GM19324 (cell line): ENCODE data around the gene AKAP12.
"Not testable (repeated sequence)": the region's sequence is repeated elsewhere in the genome, so short reads cannot be mapped to it uniquely, and the experiment has no call there.

Experiments used
- ATAC-seq: cut with Tn5 transposase; IDR thresholded peaks from one replicate; pipeline ENCODE4 v1.9.1; 2021; ENCODE audit warnings: mild to moderate bottlenecking, moderate library complexity; ENCODE audit not compliant: unreplicated experiment, low FRiP score

AKAP12 gene

DNA sequence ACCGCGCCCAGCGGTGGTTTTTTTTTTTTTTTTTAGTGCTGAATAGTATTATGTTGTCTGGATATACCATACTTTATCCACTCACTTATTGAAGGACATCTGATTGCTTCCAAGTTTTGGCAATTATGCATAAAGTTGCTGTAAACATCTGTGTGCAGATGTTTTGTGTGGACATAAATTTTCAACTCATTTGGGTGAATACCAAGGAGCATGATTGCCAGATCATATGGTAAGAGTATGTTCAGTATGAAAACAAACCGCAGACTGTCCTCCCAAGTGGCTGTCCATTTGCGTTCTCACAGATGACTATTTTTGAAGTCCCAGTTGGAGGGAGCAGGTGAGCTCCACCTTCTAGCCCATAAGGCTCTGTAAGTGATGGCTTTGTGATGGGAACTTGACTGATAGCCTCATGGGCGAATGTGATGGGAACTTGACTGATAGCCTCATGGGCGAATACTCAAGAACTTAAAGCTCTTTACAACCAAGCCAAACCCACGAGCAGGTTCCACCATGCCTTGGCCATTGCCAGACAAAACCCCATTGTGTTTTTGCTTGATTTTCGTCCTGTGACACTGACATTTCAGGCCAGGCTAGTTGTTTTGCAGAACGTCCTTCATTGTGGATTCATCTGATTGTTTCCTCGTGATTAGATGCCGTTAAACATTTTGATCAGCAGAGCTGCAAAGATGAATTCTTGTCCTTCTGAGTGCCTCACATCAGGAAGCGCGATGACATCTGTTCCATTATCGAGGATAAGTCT, 100.6 kb downstream of the AKAP12 start:
- ATAC-seq = no peak

DNA sequence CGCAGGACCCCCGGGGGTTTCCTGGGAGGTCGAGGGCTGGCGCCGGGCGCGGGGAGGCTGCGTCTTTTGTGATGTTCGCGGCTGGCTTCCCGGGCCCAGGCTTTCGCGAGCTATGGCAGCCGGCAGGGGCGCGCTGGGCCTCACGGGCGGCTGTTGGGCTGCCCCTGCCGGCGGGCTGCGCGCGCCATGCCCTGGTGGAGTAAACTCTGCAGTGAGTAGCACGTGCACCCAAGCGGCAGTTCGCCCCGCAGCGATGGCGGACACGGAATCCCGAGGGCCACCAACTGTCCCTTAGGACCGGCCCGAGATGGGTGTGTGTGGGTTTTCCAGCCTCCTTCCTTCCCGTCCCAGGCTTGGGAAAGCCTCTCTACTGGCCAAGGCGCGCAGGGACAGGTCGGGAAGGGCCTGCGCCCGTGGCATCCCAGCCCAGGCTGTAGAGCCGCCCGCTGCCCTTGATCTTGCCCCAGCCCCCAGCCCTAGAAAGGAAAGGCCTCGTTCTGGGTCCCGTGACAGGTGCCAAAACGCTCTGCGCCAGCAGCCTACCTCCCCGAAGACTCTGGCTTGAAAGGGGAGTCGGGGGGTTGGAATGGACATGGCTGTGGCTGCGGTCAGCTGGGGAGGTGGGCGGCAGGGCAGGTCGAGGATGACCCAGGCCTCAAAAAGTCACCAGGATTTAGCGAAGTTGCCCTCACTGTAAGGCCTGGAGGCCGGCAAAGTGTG, 101.9 kb downstream of the AKAP12 start:
- no peak for ATAC-seq

DNA sequence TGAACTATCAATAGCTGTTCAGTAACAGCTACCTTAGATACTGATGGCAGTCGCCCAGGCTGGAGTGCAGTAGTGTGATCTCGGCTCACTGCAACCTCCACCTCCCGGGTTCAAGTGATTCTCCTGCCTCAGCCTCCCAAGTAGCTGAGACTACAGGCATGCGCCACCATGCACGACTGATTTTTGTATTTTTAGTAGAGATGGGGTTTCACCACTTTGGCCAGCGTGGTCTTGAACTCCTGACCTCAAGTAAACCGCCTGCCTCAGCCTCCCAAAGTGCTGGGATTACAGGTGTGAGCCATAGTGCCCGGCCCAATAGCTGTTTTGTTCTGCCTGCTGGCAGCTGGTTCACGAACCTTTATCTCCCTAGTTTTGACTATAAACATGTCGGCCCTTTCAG, 103.0 kb downstream of the AKAP12 start:
- not testable (repeated sequence) for ATAC-seq

DNA sequence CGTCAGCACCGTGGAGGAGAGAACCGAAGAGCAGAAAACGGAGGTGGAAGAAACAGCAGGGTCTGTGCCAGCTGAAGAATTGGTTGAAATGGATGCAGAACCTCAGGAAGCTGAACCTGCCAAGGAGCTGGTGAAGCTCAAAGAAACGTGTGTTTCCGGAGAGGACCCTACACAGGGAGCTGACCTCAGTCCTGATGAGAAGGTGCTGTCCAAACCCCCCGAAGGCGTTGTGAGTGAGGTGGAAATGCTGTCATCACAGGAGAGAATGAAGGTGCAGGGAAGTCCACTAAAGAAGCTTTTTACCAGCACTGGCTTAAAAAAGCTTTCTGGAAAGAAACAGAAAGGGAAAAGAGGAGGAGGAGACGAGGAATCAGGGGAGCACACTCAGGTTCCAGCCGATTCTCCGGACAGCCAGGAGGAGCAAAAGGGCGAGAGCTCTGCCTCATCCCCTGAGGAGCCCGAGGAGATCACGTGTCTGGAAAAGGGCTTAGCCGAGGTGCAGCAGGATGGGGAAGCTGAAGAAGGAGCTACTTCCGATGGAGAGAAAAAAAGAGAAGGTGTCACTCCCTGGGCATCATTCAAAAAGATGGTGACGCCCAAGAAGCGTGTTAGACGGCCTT, 110.0 kb downstream of the AKAP12 start:
- ATAC-seq = no peak

DNA sequence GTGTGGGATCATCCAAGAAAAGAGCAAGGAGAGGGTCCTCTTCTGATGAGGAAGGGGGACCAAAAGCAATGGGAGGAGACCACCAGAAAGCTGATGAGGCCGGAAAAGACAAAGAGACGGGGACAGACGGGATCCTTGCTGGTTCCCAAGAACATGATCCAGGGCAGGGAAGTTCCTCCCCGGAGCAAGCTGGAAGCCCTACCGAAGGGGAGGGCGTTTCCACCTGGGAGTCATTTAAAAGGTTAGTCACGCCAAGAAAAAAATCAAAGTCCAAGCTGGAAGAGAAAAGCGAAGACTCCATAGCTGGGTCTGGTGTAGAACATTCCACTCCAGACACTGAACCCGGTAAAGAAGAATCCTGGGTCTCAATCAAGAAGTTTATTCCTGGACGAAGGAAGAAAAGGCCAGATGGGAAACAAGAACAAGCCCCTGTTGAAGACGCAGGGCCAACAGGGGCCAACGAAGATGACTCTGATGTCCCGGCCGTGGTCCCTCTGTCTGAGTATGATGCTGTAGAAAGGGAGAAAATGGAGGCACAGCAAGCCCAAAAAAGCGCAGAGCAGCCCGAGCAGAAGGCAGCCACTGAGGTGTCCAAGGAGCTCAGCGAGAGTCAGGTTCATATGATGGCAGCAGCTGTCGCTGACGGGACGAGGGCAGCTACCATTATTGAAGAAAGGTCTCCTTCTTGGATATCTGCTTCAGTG, 110.8 kb downstream of the AKAP12 start:
- no peak for ATAC-seq

DNA sequence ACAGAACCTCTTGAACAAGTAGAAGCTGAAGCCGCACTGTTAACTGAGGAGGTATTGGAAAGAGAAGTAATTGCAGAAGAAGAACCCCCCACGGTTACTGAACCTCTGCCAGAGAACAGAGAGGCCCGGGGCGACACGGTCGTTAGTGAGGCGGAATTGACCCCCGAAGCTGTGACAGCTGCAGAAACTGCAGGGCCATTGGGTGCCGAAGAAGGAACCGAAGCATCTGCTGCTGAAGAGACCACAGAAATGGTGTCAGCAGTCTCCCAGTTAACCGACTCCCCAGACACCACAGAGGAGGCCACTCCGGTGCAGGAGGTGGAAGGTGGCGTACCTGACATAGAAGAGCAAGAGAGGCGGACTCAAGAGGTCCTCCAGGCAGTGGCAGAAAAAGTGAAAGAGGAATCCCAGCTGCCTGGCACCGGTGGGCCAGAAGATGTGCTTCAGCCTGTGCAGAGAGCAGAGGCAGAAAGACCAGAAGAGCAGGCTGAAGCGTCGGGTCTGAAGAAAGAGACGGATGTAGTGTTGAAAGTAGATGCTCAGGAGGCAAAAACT, 111.5 kb downstream of the AKAP12 start:
- no peak for ATAC-seq

DNA sequence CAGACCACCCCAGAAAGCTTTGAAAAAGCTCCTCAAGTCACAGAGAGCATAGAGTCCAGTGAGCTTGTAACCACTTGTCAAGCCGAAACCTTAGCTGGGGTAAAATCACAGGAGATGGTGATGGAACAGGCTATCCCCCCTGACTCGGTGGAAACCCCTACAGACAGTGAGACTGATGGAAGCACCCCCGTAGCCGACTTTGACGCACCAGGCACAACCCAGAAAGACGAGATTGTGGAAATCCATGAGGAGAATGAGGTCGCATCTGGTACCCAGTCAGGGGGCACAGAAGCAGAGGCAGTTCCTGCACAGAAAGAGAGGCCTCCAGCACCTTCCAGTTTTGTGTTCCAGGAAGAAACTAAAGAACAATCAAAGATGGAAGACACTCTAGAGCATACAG, 112.0 kb downstream of the AKAP12 start:
- ATAC-seq = no peak

DNA sequence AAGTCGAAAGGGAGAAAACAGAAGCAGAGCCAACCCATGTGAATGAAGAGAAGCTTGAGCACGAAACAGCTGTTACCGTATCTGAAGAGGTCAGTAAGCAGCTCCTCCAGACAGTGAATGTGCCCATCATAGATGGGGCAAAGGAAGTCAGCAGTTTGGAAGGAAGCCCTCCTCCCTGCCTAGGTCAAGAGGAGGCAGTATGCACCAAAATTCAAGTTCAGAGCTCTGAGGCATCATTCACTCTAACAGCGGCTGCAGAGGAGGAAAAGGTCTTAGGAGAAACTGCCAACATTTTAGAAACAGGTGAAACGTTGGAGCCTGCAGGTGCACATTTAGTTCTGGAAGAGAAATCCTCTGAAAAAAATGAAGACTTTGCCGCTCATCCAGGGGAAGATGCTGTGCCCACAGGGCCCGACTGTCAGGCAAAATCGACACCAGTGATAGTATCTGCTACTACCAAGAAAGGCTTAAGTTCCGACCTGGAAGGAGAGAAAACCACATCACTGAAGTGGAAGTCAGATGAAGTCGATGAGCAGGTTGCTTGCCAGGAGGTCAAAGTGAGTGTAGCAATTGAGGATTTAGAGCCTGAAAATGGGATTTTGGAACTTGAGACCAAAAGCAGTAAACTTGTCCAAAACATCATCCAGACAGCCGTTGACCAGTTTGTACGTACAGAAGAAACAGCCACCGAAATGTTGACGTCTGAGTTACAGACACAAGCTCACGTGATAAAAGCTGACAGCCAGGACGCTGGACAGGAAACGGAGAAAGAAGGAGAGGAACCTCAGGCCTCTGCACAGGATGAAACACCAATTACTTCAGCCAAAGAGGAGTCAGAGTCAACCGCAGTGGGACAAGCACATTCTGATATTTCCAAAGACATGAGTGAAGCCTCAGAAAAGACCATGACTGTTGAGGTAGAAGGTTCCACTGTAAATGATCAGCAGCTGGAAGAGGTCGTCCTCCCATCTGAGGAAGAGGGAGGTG, 112.9 kb downstream of the AKAP12 start:
- ATAC-seq = no peak

DNA sequence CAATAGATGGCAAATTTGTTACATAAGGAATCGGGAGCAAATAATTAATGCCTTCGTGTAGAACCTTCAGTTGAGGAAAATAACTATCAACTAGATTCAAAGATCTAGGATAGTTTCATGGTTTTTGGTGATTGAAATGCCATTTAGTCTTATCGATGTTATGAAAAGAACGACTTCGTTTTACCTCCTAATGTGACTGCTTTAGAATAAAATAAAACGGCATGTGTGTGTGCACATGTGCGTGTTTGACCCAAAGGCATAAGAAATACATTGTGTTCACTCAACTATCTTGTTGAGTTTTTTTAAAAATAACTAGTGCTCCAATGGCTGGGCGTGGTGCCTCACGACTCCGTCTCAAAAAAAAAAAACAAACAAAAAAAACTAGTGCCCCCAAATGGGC, 114.0 kb downstream of the AKAP12 start:
- no peak for ATAC-seq

DNA sequence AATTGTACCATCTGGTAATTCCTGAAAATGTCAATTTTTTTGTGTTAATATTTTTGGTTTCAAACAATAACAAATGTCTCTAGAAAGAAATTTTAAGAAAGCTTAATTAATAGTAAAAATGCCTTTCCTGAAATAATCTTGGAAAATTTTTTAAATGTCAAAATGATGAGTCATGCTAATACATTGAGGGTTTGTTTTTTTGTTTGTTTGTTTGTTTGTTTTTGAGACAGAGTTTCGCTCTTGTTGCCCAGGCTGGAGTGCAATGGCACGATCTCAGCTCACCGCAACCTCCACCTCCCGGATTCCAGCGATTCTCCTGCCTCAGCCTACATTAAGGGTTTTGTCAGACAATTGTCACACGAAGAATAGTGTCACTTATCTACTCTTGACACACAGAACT, 117.2 kb downstream of the AKAP12 start:
- not testable (repeated sequence) for ATAC-seq

DNA sequence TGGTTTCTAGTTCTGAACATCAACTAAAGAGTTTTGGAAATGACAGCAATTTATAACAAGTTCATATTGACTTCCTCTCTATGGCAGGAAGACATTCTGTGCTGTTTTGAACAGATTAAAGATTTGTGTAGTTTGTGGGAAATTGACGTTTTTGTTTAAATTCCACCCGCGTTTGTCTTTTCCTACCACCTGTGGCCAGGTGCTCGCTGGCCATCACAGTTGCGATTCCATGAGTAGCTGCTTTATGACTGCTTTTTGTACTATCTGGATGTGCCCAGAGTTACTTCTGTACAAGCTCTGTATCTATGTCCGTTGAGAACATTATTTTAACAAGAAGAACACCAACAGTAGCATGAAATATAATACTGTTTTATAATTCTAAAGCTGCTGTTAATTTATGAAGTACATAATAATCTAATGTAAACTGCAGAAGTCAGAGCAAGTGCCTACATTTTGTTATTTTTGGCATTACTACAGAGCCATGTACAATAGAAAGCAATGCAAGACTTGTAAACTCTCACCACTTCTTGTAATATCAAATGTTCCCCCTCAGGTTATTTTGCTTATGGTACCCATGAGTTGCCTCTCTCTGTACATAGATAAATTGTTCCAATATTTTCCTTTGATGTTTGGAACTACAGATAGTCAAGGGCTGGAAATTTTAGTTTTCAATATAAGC, 118.1 kb downstream of the AKAP12 start:
- no peak for ATAC-seq

DNA sequence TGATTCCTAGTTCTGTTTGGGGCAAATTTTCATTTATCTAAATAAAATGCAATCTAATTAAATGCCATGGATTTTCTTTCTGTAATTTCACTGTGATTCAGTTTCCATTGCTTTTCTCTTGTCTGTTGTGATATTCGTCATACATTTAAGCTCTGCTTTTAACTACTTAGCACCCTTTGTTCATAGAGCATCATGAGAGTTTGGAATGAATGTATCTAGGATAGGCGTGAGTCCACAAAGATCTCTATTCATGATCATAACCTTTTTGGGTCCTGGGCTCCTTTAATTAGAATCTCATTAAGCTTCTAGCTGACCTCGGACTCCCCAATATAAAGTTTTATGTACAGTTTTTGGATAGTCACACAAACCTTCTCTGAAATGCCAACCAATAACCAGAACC, 118.7 kb downstream of the AKAP12 start:
- no peak for ATAC-seq

DNA sequence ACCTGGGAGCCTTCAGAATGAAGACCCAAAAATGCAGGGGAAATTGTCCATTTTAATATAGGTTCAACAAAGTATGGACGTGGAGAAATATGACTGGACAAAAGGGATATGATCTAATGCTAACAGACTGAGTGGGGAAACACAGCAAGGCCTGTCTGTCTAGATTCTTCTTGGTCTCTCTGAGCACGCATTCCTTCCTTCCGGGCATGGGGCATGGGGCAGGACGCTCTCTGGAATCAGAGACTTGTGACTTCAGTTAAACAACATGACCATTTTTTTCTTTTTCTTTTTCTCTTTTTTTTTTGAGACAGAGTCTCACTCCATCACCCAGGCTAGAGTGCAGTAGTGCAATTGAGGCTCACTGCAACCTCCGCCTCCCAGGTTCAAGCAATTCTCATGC, 119.7 kb downstream of the AKAP12 start:
- no peak for ATAC-seq

DNA sequence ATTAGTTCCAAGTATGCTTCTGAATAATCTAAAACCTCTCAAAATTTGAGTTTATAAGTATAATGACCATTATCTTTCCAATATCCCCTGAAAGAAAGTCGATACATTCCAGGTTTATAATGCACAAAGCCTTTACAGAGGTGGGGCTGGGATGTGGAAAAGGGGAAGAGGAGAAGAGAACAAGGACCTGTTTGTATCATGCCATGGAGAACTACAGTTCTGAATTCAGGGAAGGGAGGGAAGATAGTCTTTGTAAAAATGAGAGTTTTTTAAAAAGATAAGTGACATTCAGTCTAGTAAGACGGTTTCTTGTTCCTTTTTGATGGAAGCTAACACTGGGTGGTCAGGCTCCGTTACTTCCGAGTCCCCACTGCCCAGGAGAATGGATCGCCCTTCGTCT, 125.5 kb downstream of the AKAP12 start:
- no peak for ATAC-seq

DNA sequence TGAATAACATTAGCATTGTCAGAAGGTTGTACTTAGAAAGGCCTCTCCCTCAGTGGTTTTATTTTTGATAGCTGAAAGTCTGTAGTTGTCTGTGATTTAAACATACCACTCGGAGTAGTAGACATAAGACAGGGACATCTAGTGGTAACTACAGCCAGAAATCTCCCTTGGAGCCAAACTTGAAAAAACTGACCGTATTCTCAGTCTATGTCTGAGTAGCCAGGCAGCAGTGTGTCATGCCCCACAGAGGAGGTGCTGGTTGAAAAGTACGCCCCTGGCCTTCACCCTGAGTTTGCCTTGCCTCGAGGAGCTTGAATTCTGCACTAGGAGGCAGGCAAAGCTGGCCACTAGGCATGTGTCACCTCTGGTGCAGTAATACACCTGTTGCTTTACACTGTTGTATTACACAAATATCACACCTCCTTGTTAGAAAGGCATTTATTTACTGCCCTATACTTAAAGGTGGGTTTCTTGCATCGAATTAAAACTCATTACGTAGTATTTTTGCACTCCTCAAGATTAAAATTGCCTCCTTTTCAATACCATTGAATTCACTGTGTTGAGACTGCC, 130.8 kb downstream of the AKAP12 start:
- ATAC-seq = no peak

DNA sequence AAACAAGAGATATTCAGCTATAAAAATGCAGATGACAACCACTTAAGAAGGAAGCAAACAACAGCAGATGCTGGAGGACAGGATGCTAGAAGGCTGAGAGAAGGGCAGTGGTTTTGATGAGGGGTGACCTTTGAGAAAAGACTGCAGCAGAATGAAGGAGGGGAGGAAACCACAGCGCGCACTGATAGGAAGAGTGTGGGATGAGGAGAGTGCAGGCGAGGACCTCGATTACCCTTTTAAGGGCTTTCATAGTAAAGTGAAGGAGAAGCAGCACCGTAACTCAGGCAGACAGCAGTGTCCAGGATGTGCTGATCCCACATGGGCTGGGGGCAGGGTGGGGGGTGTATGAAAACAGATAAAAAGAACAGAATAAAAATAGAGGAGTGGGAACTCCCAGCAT, 132.4 kb downstream of the AKAP12 start:
- ATAC-seq = no peak

DNA sequence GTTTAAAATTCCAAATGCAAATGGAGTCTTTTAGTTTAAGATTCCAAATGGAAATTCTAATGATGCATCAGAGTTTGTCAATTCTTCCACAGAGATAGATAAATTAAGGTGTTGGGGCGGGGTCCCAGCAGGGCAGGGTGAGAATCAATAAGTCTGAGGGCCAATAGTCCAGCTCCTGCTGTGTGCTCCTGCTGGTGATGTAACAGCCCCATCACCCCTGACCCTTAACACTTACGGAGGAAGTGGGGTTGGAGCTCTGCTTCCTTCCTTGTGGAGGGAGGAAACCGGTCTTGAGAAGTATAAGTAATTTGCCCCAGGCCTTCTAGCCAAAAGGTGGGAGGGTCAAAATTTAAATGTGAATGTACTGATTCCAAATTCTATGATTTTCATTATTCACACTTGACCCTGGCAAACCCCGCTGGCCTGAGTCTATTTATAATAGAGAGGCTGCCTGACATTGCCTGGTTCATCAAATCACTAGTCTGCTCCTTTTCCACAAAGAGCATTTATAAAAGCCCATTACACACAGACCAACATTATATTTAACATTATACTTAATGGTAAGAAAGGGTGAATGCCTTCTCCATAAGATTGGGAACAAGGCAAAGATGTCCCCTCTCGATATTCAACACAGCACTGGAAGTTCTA, 134.4 kb downstream of the AKAP12 start:
- ATAC-seq = no peak

DNA sequence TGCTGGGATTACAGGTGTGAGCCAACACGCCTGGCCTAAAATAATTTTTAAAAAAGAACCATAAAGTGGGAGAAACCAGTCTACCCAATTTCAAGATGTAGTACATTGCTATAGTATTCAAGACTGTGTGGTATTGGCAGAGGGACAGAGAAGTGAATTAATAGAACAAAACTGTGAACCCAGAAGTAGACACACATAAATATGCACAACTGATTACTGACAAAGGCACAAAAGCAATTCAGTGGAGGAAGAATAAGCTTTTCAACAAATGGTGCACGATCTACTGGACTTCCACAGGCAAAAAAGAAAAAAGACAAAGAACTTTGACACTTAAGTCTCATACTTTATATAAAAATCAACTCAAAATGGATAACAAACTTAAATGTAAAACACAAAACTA, 136.1 kb downstream of the AKAP12 start:
- ATAC-seq = no peak
